GDM1 (cell line): ENCODE data around the gene C1QL1.
A peak's percentile ranks its signal among the peaks of the same experiment; 100 is the strongest.
"Not testable (repeated sequence)": the region's sequence is repeated elsewhere in the genome, so short reads cannot be mapped to it uniquely, and the experiment has no call there.

Experiments used
- DNase-seq: peaks from one replicate; lab custom pipeline; 2025; lab: John Stamatoyannopoulos, UW

The C1QL1 gene

DNA sequence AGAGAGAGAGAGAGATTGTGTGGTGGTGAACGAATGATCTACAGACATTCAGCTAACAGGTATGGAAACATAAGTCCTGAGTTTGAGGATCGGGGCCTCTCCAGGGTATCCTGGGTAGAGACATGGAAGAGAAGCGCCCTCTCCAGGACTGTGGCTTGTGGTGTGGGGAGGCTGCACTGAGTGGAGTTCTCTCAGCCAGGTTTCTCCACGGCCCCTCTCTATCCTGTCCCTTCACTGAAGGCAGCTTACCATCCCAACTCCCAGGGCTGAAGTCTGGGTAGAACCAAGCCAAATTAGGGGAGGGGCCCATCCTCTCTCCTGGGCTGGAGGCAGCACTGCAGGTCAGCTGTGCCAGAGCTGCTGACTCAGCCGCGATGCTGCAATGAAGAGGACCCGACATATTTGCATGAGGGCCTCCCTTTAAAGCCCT, 6.2 kb downstream of the C1QL1 start:
- no peak for DNase-seq

DNA sequence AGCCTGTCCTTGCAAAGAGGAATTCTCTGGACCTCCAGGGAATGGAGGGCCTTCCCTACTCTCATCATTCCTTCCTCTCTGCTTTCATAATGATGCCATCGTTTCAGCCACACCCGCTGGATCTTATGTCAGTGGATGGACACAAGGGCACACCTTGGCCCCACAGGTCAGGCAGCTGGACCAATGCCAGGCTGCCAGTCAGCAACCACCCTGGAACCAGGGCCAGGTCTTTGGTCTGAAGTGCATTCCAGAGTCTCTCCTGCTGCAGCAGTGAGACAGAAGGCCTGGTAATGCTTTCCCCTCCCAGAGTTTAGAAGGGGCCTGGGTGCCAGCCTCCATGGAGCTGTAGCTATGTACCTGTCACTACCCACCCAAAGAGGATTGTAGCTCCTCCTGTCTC, 7.4 kb downstream of the C1QL1 start:
- DNase-seq, result no peak

DNA sequence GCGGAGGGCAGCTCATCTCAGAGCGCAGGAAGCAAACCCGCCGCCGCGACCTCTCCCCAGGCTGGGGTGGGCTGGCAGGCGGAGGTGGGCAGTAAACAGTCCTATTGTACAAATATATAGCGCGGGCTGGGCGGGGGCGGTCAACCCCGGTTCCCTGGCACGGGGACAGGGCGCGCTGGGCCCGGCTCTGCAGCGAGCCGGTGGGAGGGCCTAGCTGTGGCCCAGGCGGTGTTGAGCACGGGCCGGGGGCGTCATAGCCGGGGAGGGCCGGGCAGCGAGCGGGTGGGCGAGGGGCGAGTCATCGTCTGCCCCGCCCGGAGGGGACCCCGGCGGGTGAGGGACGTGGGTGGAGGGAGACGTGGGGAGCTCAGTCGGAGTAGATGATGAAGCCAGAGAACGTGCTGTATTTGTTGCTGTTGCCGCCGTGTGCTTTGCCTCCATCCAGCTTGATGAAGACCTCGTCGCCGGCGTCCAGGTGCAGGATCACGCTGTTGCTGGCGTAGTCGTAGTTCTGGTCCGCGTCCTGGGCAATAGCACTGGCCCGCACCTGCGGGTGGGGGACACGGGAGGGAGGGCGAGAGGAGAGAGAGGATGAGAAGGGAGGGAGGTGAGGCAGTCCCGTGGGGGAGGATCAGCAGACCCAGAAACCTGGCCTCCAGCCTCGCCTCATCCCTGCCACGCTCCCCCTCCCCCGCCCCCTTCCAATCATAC, 8.1 kb downstream of the C1QL1 start:
- no peak for DNase-seq

DNA sequence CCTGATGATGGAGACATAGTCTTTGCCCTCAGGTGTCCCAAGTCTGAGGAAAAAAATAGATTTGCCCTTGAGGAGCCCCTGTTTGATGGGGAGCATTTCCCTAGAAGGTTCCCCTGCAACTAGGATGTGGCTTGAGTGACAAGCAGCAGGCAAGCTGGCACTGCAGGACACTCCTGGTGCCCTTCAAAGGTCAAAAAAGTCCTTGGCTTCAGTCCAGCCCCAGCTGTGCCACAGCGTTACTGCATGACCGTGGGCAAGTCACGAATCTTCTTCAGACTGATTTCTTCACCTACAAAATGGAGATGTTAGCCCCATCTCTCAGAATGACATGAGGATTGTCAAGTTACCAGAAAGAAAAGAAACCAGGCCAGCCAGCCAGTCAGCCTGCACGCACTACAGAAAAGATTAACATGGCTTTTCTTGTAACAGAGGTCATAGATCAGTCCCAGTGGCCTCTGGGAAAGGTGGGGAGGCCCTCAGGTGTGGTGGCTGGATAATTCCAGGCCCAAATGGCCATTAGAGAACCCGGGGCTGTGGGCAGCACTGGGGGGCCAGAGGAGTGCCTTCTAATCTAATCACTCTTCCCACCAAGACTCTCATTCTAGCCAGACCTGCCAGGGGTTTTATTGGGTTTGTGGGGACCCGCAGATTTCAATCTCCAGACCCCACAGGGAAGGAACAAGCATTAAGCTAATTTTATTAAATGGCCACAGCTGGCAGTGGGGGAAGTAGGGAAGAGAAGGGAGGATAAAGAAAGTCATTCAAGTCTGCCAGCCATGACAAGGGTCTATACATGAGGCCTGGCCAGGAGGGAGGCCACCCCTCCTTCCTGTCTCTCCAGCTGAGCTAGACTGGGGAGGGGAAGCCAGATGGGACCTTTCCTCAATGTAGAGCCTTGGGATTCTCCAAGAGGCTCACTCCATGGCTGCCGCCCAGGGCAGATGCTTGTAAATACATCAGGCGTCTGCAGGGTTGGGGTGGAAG, 10.8 kb downstream of the C1QL1 start:
- DNase-seq, result no peak

DNA sequence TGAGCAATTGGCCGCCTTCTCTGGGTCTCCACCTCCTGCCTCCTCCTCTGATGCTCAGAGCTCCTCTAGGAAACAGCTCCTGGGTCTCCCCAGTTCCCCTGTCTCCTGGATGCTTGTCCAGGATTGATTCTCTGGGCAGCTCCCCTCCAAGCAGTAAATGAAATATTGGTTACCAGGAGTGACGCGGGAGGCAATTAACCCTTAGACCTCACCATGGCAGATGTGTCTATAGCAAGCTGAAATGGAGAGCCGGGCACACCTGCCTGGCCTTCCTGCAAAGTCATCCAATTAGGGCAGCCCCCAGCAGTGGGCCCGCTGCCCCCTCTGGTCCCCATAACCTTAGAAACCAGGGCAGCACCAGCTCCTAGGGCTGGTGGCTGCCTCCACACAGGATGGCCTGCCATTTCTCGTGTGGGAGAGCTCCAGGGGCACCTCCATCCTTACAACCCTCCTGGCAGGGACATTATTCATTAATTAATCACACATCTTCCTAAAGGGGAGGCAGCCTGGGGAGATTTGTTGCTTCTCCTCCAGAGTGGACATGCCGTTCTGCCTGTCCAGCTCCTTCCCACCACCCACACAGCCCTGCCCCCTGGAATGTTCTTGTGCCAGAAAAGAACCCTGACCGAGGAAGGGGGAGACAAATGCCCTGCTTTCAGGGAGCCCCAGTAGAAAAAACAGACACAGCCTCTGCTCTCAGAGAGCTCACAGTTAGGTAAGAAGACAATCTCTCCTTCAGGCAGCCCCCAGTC, 12.3 kb downstream of the C1QL1 start:
- no peak for DNase-seq

DNA sequence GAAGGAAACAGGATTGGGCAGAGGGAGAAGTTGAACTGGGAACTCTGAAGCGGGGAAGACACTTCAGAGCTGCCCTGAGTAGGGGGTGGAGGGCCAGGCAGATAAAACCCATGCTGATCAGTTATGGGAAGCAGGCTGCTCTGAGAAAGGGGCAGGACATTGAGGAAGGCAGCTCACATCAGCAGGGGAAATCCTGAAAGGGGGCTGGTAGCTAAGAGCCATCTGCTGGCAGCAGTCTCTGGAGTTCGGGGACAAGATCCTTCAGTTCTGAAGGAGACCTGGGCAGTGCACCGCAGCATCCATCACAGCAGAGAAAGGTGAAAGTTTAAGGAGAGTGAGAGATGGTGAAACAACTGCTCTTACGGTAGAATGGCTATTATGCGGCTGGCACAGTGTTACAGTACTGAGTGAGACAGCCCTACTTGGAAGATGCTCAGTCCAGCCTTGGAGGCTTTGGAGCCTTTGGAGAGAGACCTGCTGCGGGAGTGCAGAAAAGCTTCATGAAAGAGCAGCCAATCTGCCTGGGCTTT, 15.1 kb downstream of the C1QL1 start:
- no peak for DNase-seq

DNA sequence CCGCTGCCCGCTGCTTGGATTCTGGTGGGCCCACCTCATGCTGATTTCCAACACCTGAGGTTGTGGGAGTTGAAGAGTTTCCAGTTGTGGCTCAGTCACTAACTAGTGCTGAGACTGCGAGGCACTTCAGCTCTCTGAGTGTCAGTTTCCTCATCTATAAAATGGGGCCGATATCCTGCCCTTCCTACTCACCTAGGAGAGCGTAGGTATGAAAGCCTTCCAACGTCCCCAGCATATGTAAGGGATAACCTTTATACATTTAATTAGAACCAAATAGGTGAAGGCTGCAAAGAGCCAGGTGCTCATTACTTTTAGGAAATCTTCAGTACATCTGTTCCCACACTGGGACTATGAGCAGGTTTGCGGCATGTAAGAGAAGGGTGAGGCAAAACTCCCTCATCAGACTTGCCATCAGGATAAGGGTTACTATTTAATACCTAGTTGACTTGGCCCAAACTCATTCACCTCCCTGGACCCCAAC, 19.7 kb downstream of the C1QL1 start:
- no peak for DNase-seq

DNA sequence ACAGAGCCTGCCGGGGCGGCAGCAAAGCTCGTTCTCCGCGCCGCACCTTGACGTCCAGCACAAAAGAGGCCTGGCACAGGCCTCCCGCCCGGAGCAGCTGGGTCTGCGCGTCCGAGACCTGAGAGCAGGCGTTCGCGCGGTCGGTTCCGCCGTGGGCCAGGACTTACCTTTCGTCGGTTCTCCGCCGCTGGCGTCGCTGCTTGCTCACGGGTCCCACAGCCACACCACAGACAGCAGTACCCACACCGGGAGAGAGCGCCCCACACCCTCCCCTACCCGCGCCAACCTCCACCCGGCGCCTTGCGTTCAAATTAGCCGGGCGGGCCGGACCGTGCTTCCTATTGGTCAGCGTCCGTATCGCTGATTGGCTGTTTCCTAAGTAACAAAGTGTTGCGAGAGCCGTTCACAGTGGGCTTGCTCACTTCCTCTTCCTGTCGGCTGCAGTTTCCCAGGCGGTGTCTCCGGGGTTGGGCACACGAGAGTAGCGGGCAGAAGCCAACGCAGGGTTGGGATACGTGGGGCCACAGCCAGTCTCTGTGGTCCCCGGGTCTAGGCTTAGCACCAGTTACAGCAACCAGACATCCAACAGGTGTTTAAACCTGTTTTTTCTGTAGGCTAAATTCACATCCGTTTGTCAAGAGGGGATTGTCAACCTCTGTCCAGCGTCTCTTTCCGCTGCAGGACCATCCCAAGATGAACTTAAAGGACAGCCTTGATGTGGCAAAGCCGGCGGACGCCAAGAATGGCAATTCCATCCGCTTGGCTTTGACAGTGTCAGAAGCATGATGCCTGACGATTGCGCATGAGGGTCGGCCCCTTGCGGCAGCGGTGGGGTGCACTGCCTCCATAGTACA, 20.4 kb downstream of the C1QL1 start, which contains the start of gene KIF18B:
KIF18B (minus strand) TSS at position 313 of the 854 bp plus-strand sequence. CDS start 11,429 bp downstream, outside the sequence.
- DNase-seq, result peak; percentile 90

DNA sequence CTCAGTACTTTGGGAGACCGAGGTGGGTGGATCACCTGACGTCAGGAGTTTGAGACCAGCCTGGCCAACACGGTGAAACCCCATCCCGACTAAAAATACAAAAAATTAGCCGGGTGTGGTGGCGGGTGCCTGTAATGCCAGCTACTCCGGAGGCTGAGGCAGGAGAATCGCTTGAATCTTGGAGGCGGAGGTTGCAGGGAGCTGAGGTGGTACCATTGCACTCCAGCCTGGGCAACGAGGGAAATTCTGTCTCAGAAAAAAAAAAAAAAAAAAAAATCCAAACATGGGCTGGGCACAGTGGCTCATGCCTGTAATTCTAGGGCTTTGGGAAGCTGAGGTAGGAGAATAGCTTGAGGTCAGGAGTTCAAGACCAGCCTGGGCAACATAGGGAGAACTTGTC, 22.5 kb downstream of the C1QL1 start:
- not testable (repeated sequence) for DNase-seq

DNA sequence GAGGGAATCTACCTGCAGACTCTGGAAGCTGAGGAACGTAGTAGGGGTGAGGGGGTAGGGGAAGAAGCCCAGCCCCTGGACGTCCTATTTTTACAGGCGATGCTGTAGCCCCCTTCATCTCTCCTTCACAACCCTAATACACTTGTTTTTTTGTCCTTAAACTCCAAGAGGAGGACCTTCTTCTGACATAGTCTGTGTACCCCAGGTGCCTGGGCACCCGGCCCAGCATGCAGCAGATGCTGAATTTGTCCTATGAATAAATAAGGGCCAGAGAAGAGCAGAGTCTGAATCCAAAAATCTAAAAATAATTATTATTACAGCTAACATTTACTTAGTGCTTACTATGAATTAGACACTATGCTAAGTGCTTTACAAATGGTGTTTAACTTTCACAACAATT, 25.6 kb downstream of the C1QL1 start:
- DNase-seq, result no peak

DNA sequence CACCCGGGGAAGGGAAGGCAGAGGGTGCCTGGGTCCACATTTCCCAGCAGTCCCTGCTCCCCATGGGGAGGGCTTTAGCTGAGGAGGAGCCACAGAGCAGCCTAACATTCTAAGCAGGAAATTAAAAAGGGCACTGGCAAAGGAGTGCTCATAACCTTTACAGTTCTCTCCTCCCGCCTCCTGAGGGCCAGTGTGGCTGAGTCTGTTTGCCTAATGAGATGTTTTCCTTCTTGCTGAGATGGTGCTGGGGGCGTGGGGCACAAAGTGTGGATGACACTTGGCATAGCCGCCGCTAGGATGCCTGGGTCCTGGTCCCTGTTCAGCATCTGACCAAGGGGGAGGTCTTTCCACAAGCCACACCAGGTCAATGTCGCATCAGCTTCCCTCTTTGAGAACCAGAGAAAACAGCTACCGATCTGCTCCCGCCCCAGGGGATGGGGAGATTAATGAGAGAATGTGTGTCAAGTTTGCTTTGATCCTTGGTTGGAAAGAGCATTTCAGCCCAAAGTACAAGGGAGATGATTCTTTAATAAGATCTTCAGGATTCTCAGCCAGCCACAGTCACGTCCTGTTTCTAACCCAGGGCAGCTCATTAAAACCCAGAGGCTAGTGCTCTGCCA, 26.3 kb downstream of the C1QL1 start:
- DNase-seq, result no peak

DNA sequence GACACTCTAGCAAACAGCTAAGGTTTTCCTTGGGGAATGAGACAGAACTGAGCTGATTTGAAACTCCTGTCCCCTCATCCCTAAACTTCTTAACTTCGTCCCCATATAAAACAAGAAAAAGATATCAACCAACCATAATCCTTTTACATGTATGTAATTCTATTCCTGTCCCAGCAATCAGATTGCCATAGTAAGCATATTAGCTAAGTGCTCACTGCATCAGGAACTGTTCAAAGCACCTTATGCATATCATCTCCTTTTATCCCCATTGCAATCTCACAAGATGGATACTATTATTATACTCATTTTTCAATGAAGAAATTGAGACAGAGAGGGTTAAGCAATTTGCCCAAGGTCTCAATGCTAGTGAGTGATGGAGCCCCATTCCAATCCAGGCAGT, 27.3 kb downstream of the C1QL1 start:
- DNase-seq, result no peak

DNA sequence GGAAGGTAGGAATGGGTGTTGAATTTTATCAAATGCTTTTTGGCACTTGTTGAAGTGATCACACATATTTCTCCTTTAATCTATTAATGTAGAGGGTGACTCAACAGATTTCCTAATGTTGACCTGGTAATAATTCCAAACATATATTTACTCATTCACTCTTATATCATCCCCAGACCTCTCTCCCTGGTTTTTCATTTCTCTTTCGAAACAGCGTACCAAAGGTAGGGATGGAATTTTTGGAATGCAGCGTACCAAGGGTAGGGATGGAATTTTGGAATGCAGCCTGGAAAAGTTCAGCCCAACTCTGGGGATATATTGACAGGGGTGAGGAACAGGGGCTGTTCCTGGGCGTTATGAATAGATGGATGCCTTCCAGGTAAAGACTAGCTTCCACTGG, 27.8 kb downstream of the C1QL1 start:
- DNase-seq, result no peak

DNA sequence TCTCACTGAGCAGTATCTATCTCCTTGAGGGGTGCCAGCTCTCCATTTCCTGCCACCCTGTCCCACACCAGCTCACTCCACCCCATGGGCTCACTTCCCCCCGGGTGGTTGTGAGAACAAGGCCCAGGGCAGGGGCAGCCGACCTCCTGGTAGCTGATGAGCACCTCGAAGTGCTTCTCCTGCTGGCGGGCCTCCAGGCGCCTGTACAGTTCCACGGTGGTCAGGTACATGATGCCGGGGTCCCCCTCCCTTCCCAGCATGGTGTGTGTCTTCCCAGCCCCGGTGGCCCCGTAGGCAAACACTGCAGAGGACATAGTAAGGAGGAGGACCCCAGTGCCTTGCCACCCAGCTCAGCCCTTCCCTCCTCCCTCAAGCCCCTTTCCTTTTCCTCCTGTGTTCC, 33.0 kb downstream of the C1QL1 start:
- DNase-seq, result no peak

DNA sequence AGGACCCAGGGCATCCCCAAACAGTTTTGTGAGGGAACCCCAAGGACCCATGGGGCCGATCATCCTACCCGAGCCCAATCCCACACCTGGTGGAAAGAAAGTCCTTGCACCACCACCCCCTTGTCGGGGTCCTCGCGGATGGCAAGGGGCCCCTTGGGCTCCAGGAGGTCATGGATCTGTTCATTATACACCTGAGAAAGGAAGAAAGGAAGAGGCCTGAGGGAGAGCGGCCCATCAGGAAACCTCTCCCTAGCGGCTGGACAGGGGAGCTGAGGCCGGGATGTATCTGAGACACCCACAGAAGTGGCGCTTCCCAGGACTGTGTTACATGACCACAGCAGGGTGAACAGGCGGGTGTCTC, 33.4 kb downstream of the C1QL1 start:
- DNase-seq, result no peak

DNA sequence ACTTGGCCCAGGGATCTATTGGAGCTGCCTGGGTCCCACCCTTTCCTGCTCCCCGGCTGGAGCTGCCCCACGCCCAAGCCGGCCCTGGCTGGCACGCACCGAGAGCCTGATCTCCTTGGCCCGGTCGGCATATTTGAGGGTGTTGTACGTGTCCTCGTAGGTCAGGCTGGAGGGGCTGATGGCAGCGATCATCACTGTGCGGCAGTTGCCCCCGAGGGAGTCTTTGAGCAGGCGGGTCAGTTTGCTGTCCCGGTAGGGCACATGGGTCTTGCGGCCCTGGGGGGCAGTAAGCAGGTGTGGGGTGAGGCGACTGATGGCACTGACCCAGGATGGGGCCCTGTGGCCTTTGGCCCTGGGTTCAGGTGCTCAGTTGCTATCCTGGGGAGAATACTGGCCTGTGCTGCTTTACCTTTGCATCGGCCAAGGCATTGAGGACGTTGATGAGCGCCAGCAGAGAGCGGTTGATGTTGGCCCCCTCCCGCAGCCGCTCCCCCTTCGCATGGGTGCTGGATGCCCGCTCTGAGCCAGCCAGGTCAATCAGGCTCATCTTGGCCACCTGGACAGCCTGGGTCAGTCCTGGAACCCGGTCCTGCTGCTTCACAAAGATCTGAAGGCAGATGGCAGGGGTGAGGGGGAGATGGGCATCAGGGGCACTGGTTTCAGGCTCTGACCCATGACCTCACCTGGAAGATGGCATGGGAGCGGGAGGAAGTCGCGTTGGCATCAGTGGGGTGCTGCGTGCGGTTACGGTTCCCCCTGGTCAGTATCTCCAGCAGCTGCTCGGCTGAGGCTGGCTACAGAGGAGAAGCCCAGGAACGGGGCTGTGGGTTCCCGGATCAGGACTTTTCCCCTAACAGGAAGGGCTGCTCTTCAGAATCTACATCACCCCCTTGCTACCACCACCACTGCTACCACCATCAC, 34.0 kb downstream of the C1QL1 start:
- no peak for DNase-seq

DNA sequence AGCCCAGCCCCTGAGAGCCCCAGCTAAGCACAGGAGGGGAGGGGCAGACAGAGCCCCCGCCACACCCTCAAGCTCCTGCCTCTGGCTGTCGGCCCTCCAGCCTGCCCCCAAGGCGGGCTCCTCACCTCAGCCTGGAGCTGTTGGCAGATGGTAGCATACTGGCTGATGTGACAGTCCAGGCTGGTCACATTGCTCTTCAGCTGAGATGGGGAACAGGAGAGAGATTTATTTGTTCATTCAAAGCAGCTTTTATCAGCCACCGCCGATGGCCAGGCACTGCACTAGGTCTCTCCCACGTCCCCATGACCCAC, 35.4 kb downstream of the C1QL1 start:
- DNase-seq, result no peak

DNA sequence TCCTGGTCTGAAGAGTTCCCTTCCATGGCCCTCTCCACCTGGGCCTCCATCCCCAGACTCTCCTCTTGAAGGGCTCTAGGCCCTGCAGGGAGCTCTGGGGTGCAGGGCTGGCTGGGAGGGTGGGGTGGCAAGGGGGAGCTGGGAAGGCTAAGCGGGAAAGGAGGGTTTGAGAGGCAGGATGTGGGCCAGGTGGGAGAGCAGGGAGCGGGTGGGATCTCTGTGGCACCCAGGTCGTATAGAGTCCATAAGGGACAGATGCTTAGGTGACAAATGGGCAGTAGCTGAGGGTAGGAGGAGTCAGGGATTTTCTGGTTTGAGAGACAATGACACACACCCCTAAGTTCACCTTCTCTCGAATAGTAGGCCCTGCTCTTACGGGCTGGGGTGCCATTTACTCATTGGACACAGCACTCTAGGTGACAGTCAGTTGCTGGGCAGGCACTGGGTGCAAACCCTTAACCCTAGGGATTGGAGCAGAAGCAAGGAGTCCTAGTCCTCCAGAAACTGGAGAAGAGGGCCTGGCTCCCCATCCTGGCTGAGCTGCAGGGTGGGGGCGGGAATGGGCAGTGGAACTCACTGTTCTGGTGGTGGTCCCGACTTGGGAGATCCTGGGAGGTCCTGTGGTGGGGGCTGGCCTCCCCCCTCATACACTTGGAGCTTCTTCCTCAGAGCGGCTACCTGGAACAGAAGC, 35.9 kb downstream of the C1QL1 start:
- no peak for DNase-seq

DNA sequence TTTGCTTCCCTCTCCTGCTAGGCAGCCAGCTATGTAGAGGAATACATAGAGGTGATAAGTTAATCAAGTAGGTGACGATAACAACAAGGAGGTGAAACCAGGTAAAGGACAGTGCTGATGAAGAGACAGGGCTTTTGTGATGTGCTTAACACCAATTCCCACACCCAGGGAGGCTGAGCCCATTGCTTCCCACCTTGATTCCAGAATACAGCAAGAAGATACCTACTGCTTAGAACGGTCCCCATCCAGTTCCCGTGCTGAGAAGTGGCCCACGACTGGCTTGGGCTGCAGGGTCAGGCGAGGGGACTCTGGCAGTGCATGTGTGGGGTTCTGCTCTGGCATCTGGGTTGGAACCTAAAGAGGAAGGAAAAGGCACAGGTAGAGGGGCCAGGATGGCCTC, 36.7 kb downstream of the C1QL1 start:
- DNase-seq, result no peak
